HG03558 (cell line): ENCODE data around the gene LURAP1L.
"Not testable (repeated sequence)": the region's sequence is repeated elsewhere in the genome, so short reads cannot be mapped to it uniquely, and the experiment has no call there.

ENCODE experiments used
- ATAC-seq: cut with Tn5 transposase; IDR thresholded peaks from one replicate; pipeline ENCODE4 v1.9.1; 2021; ENCODE audit warnings: moderate number of reproducible peaks; ENCODE audit not compliant: unreplicated experiment; ENCODE audit errors: extremely low read depth

The LURAP1L gene

GRCh38 chr9:12851341-12852090, 76.7 kb downstream of the LURAP1L start:
- ATAC-seq: no peak

- ATAC-seq: no peak
Measured at GRCh38 chr9:12853051-12853450, 78.2 kb downstream of the LURAP1L start.

DNA sequence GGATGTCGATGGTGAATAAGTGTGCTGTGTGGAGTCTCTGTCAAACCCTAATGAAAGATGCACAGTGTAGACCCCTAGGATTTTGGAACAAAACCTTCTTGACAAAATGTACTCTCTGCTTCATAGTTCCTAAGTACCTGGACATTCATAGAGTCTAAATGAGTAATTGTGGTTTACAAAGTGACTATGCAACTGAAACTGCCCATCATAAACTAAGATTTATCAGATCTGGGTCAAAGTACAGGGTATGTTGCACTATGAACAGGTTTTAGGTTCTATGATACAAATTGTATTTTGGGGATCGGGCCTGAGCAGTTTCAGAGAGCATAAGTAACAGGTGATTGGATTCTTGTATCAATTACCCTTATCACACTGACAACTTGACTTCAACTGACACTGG, 79.4 kb downstream of the LURAP1L start:
- ATAC-seq: no peak

DNA sequence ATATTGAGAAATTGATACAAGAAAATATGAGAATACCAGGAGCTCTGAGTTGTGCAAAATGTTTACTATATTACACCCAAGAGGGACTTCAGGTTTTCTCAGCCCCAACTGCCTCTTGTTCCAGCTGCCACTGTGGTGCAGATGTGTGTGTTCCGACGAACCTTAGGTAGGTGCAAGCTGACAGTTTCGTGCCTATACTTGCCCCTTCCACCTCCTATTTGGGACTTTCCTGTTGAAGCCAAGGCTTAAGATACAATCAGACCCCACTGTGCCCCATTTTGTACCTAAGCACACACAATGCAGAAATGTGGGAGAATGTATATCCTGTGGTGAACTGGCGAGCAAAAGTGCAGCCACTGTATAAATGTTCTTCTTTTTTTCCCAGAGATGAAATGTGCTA, 80.2 kb downstream of the LURAP1L start:
- ATAC-seq: no peak

GRCh38 chr9:12856603-12857002, 81.8 kb downstream of the LURAP1L start:
- no peak for ATAC-seq

GRCh38 chr9:12859704-12860251, 85.0 kb downstream of the LURAP1L start:
- no peak for ATAC-seq

DNA sequence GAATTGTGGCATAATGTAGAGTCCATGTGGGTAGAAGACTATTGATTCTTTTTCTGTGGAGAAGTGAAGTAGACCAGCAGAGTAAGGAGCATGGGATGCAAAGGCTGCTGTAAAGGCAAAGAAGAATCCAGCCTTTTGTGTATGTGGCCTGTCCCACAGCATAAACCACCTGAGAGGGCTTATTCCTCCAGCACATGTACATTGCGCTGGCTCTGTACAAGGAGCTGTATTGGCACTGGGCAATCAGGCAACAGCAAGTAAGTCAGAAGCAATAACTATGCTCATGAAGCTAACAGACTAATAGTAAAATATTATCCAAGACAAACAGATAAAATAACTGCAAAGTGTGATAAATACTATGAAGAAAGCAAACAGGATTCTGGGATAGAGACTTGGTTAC, 86.2 kb downstream of the LURAP1L start:
- no peak for ATAC-seq

- ATAC-seq: no peak
Measured at GRCh38 chr9:12862611-12863410, 88.0 kb downstream of the LURAP1L start.

DNA sequence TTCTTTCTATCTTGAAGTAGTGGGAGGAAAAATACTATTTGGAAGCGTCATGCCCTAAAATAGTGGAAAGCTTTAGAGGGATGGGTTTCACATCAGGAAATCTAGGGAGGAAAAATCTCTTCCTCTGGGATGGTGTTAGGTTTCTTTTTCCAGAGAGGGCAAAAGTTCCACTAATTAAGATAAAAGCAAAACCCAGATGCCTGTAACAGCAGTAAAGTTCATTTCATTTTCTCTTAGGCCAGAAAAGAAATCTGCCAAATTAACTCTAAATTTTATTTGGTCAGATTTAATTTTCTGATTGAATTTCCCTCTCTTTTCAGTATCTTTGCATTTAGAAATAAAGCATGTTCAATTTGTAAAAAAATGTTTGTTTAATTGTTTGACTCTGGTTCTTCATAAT, 88.8 kb downstream of the LURAP1L start:
- no peak for ATAC-seq

DNA sequence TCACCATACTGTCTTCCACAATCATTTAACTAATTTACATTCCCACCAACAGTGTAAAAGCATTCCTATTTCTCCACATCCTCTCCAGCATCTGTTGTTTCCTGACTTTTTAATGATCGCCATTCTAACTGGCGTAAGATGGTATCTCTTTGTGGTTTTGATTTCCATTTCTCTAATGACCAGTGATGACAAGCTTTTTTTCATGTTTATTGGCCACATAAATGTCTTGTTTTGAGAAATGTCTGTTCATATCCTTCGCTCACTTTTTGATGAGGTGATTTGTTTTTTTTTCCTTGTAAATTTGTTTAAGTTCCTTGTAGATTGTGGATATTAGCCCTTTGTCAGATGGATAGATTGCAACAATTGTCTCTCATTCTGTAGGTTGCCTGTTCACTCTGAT, 90.6 kb downstream of the LURAP1L start:
- not testable (repeated sequence) for ATAC-seq
